ENCODE data around the gene BCOR.

The BCOR gene

DNA sequence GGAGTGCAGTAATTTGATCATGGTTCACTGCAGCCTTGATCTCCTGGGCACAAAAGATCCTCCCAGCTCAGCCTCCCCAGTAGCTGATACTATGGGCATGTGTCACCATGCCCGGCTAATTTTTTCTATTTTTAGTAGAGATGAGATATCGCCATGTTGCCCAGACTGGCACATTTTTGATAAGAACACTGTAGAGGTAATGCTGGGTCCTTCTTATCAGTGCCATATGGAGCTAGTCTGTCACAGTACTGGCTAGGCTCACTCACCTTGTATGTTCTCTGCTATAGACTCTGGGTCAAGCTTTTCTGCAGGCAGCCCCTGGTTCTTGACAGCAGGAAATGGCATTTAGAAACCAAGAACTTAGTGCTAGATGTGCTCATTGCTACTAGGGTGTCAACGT lies 53.9 kb downstream of the BCOR start:
- H4K20me1 ChIP-seq (ENCODE audit: insufficient read depth, low read length) = no peaks in the 10 kb centered on the region
- no peaks in the 10 kb centered on the region for H3K27me3 ChIP-seq (ENCODE audit: insufficient read depth, low read length)
- H2AFZ ChIP-seq (ENCODE audit: low read length) = no peak overlapping the region
- H3K4me2 ChIP-seq (ENCODE audit: low read length) = no peak overlapping the region
- TF ChIP-seq EZH2 (IDR thresholded peaks at IDR 0.05; ENCODE audit: borderline replicate concordance, low read length) (no peak), CTCF (IDR thresholded peaks at IDR 0.05; ENCODE audit: low read length) (no peak)
- H3K4me3 ChIP-seq (ENCODE audit: low read depth, low read length, poor library complexity, severe bottlenecking) = no peak overlapping the region
- H3K79me2 ChIP-seq (ENCODE audit: insufficient read depth, low read length) = no peaks in the 10 kb centered on the region
- no peak overlapping the region for H3K27ac ChIP-seq (ENCODE audit: low read depth, low read length, poor library complexity, severe bottlenecking)
- no peaks in the 10 kb centered on the region for H3K9me3 ChIP-seq (ENCODE audit: low read length)
- H3F3A ChIP-seq (ENCODE audit: insufficient read depth, low read length) = no peaks in the 10 kb centered on the region
- H3K36me3 ChIP-seq (ENCODE audit: insufficient read depth, low read length) = peaks cover 12% of the 10 kb centered on the region
- no peaks in the 10 kb centered on the region for H3K9me2 ChIP-seq (ENCODE audit: low read depth, low read length)
- H3K4me1 ChIP-seq (ENCODE audit: insufficient read depth, low read length, severe bottlenecking) = peaks cover 16% of the 10 kb centered on the region
- H3K9ac ChIP-seq (ENCODE audit: low read length) = no peak overlapping the region

- TF ChIP-seq EZH2 (IDR thresholded peaks at IDR 0.05; ENCODE audit: borderline replicate concordance, low read length) = no peak
- no peak for TF ChIP-seq CTCF (IDR thresholded peaks at IDR 0.05; ENCODE audit: low read length)
- no peak overlapping the region for H2AFZ ChIP-seq (ENCODE audit: low read length)
- H3K27me3 ChIP-seq (ENCODE audit: insufficient read depth, low read length) = no peaks in the 10 kb centered on the region
- H4K20me1 ChIP-seq (ENCODE audit: insufficient read depth, low read length) = no peaks in the 10 kb centered on the region
- no peak overlapping the region for H3K4me3 ChIP-seq (ENCODE audit: low read depth, low read length, poor library complexity, severe bottlenecking)
- H3K4me1 ChIP-seq (ENCODE audit: insufficient read depth, low read length, severe bottlenecking) = peaks cover 16% of the 10 kb centered on the region
- H3F3A ChIP-seq (ENCODE audit: insufficient read depth, low read length) = no peaks in the 10 kb centered on the region
- no peak overlapping the region for H3K4me2 ChIP-seq (ENCODE audit: low read length)
- H3K9ac ChIP-seq (ENCODE audit: low read length) = no peak overlapping the region
- H3K36me3 ChIP-seq (ENCODE audit: insufficient read depth, low read length) = no peaks in the 10 kb centered on the region; the same call in 1 of the 2 replicates
- H3K9me3 ChIP-seq (ENCODE audit: low read length) = no peaks in the 10 kb centered on the region
- no peaks in the 10 kb centered on the region for H3K9me2 ChIP-seq (ENCODE audit: low read depth, low read length)
- no peak overlapping the region for H3K27ac ChIP-seq (ENCODE audit: low read depth, low read length, poor library complexity, severe bottlenecking)
- H3K79me2 ChIP-seq (ENCODE audit: insufficient read depth, low read length) = no peaks in the 10 kb centered on the region
These were observed 55.8 kb downstream of the BCOR start for GRCh38 chrX:40041915-40042314.

DNA sequence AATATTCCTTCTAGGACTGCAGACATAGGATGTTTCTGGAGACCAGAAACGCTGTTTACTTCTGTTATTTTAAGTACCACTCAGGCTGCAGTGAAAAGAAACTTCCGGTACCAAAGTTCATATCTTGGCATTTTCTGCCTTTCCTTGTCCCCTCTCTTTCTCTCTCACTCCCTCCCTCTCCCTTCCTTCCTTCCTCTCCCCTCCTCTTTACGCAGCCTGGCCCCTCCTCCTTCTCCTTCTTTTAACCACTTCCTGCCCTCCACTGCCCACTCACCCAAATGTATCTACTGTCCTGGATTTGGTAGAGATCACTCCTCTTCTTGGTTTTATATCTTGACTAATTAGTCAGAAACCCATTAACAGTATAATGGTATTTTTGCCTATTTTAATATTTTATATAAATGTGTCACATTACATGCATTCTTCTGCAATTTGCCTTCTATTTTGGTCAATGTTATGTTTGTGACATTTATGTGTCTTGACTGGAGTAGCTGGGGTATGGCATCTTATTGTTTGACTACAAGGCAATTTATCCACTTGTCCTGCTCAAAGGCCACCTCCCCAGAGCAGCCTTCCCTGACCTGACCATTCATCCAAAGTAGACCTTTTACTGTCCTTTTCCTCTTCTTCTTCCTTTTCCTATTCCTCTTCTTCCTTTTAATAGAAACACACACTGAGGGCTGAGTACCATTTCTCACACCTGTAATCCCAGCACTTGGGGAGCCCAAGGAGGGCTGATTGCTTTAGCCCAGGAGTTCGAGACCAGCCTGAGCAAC lies 56.9 kb downstream of the BCOR start:
- Histone ChIP-seq H3K9me3 (ENCODE audit: low read length) (no peaks in the 10 kb centered on the region), H4K20me1 (ENCODE audit: insufficient read depth, low read length) (no peaks in the 10 kb centered on the region), H3K4me3 (ENCODE audit: low read depth, low read length, poor library complexity, severe bottlenecking) (no peak overlapping the region), H3K9ac (ENCODE audit: low read length) (no peak overlapping the region), H3K27me3 (ENCODE audit: insufficient read depth, low read length) (no peaks in the 10 kb centered on the region), H3K9me2 (ENCODE audit: low read depth, low read length) (no peaks in the 10 kb centered on the region), H2AFZ (ENCODE audit: low read length) (no peak overlapping the region), H3K4me2 (ENCODE audit: low read length) (no peak overlapping the region), H3K36me3 (ENCODE audit: insufficient read depth, low read length) (no peaks in the 10 kb centered on the region; the same call in 1 of the 2 replicates), H3F3A (ENCODE audit: insufficient read depth, low read length) (no peaks in the 10 kb centered on the region), H3K27ac (ENCODE audit: low read depth, low read length, poor library complexity, severe bottlenecking) (no peak overlapping the region), H3K4me1 (ENCODE audit: insufficient read depth, low read length, severe bottlenecking) (peaks cover 16% of the 10 kb centered on the region), H3K79me2 (ENCODE audit: insufficient read depth, low read length) (no peaks in the 10 kb centered on the region)
- no peak for TF ChIP-seq CTCF (IDR thresholded peaks at IDR 0.05; ENCODE audit: low read length)

All from OCI-LY1 (cell line).